GM21381 (cell line): ENCODE measurements around the gene SMARCA2.

Experiments used
- ATAC-seq: cut with Tn5 transposase; IDR thresholded peaks from one replicate; pipeline ENCODE4 v1.9.1; 2021; ENCODE audit warnings: mild to moderate bottlenecking, moderate library complexity; ENCODE audit not compliant: unreplicated experiment

Gene SMARCA2

DNA sequence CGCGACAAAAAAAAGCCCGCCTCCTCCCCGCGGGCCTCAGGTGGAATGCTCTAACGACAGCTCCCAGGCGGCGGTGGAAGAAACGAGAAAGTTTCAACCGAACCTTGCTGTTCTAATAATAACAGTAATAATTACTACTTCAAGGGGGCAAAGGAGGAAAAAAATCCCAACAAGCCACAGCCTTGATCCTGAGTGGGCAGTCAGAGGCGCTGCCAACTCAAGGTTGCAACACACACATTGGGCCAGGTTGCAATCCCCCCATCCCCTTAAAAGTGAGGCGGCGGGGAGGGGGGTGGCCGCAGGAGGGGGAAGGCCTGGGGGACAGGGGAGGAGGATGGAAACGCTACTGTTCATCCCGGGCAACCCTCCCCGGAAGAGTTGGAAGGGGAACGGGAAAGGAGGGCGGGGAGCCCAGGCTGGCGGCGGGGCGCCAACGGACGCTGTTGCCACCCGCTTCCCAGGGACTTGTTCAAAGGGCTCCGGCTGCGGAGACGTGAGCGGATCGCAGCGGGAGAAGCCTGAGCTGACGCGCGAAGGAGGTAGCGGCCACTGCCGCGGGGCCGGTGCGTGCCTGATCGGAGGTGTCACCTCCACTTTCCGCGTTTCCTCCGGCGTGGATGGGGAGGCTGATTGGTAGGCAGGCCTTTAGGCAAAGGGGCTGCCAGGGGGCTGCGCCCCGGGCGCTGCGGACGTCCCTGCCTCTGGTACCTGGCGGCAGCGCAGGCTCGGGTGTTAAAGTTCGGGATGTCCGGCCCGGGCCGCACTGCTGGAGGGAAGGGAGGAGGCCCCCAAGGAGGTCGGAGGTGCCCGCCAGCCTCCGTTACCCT, 647 bp downstream of the SMARCA2 start:
- ATAC-seq = no peak

DNA sequence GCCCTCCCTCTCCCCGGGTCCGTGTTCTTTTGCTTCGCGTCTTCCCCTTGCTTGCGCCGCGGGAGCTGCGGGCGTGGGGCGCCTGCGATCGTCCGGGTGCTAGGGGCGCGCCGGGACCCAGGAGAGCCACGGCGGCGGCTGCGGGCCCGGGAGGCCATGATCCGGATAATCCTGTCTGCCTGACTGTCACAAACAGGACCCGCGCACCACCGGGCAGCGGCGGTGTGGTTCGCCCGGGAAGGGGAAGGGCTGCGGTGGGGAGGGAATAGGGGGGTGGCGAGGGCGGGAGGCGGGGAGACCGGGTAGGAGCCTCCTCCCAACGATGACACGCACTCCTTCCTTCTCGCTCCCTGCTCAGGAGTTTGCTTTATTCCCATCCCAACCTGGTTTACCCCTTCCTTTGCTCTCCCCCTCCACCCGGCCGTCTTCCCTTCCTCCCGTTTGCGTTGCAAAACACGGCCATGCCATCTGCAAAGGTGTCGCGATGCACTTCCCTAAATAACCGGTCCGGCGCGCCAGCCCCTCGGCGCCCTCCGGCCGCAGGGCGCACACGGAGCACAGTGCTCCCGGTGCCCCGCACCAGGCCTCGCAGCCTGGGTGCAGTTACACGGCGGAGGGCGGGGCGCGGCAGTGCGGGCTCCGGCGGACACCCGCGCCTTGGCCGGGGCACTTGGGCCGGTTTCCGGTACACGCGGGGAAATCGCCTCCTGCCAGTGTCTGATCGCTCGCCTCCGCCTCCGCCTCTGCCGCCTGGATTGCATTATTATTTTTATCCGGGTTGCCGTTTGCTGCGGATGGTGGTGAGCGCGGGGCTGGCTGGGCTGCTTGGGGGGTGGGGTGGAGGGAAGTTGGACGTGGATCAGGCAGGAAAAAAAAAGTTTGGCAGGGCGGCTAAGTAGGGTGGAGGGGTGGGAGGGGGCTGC, 1.5 kb downstream of the SMARCA2 start:
- no peak for ATAC-seq

DNA sequence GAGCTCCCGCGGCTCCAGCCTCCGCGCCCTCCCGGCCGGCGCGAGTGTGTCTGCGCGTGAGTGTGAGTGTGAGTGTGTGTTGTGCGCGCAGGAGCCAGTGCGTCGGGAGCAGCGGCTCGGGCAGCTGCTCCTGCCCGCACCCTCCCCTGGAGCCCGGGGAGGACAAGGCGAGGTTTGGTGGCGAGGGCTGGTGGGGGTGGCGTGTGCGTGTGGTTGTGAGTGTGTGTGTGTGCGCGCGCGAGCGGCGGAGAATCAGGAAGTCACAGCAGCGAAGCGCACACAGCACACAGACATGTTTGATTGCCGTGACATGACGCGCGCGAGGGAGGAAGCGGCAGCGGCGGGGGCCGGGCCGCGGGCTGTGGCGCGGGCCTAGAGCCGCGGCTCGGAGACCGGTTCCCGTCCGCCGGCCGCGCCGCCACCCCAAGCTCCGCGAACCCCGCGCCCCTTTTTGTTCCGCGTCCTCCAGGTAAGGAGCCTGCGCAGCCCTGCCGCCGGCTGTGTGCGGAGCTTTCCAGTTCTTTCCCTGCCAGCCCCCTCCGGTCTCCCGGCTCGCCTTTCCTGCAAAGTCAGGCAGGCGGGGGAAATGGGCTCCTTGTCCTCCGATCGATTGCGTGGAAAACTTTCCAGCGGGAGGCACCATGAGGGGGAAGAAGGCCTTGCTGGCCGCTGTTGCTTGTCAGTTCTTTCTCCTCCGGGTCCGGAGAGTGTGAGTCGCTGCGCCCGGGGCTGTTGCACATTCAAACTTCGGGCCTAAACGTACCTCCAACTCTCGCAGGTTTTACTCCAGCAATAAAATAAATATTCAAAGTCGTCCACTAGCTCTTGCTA, 2.4 kb downstream of the SMARCA2 start:
- ATAC-seq = peak; percentile 28

DNA sequence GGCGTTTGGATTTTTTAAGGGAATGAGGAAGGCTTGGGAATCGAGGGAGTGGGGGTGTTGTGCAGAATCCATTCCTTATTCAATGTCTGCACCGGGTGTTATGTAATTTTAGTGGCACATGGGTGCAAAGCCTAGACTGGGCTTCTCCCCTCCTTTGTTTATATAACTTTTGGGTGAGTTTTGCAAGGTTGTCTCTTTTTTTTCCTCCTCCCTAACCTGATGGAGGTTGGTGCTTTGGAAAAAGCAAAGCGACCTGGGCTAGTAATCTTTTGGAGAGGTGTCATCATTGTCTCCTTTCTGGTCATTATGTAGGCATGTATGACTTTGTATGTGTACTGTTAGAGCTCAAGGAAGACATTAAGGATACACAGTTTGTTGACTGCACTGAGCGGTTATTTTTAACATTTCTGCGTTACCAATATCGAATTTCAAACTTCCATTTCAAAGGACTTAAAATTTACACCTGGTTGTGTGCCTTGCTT, 3.1 kb downstream of the SMARCA2 start:
- no peak for ATAC-seq

DNA sequence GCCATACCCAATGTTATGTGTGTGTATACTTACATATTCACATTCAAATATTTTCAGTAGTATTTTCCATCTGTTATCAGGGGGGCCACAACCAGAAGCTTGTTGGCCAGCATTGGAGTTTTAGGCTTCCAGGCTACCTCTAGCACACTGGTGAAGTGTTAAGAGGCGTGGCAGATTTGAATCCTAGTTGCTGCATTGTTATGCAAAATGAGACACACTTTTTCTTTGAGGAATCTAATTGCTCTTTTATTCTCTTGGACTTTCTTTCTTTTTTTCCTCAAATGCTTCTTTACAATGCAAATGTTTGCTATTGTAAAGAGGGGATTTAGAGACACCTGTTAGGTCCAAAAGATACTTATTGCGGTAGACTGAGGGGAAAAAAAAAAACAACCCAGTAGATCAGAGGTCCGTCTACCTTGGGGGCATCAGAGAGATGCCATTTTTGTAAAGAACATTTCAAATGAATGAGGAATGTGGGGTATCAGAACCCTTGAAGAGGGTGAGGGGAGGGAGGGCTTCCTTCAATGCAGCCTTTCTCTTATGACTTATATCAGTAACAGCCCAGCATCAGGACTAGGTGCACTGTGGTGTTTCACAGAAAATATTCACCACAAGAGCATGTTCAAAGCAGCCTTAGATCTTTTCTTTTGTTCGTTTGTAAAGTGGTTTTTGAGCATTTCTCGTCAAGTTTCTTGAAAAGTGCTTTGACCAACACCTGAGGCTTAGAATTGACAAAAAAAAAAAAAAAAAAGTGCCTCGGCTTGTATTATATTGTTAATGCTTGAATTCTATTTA, 3.8 kb downstream of the SMARCA2 start:
- ATAC-seq = no peak

DNA sequence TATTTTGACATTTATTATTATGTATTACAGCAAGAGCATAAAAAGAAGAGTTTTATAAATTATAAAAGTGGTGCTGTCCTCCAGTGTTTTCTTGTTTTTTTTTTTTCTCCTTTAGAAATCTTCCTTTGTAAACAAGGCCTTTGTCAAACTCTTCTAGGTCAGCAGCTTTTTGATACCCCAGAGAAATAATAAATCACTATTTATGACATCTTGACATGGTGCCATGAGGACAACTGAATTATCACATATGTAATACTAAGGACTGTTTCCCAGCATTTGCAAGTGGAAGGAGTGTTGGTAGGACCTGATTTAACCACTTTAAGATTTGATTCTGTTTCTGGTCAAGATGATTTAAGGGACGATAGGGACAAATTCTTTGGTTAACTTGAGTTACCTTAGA, 4.6 kb downstream of the SMARCA2 start:
- no peak for ATAC-seq

DNA sequence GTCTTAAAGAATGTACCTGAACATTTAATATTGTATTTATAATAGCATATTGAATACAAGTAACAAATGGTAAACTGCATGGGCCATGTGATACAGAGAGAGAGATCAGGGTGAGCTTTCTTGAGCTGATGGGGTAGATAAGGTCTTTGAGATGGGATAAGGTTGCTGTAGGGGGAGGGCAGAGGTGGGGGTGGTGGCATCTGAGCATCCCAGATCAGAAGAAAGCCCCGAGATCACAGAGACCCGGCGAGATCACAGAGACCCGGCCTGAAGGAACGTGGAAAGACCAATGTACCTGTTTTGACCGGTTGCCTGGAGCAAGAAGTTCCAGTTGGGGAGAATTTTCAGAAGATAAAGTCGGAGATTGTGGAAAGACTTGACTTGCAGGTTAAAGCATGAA, 6.6 kb downstream of the SMARCA2 start:
- no peak for ATAC-seq

DNA sequence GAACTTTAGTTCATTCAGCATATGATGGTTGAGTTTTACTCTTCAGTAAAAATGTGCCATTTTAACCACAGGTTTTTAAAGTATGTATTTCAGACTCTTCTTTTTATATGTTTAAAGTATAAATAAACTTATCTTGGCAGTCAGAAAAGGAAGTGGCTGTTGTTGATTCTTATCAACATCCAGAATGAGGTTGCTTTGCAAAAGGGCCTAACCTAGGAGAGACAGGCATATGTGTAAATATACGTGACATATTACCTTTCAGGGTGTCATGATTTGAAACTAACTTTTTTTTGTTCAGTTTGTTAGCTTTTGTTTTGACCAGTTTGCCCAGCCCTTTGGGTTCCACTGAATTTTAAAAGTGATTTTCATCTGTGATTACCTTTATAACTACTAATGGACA, 7.4 kb downstream of the SMARCA2 start:
- ATAC-seq = no peak

DNA sequence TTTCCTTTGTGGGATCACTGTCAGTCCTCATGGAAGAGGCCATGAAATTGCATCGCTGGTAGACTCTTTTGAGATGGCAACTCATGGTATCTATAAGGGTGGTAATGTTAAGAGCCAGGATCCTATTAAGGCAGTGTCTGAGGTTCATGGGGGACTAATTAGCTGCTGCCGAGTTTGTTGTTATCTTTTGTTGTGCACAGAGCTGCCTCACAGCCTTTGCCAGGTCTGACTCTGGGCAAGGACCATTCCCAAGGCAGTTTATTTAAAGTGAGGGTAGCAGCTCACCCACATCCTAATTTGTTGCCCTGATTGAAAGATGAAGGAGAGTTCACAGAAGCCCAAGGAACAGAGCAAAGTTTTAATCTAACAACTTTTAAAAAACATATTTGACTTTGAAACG, 7.9 kb downstream of the SMARCA2 start:
- no peak for ATAC-seq

DNA sequence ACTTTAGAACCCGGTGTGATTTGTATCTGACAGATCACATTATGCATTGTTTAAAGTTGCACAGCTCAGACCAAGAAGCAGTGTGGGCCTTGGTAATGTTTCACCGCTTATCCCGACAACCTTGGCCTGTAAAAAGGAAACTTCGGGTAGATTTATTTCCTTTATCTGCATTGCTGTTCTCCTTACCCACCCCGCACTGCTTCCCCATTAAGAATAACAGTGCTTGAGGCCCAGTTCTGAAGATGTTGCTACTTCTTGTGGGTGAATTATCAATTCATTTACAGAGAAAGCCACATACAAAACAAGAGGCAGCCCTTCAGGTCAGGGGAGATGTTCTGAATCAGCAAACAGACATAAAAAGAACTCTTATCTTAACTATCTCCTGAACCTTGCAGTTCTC, 8.4 kb downstream of the SMARCA2 start:
- peak; percentile 58 for ATAC-seq

DNA sequence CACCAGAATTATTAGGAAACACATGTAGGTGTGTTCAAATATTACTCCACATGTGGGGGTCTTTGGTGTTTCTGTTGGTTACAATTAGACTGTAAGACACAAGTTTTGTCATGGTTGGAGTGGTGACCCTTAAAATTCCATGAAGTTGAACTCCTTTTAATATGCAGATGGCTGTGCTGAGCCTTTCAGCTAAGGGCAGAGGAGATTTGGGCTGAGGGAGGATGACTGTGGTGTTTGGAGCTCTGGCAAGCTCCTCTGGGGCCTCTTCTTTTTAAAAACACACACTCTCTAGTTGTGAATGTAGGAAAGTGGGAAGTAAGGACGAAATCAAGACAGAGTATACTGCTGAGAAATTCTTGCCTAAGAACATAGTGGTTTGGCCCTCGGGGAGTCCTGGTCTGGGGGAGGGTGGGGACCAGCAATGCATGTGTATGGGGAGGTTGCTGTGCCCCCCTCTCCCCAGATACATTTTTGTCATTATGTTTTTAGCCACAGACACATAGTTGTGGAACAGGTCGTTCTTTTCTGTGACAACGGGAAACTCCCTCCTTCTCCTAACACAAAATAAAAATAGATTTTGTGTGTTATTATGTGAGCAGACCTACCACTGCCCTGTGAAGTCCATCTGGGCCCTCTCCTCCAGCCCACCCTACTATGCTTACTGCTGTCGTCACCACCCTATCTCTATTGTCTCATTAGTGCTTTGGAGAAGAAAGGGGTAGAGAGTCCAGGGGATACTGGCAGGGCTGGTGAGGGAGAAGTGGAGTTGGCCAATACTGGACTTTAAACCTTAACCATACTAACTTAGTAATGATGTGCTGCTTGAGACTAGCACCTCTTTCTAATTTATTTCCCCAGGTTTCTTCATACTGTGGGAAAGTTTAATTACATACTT, 10.0 kb downstream of the SMARCA2 start:
- no peak for ATAC-seq

DNA sequence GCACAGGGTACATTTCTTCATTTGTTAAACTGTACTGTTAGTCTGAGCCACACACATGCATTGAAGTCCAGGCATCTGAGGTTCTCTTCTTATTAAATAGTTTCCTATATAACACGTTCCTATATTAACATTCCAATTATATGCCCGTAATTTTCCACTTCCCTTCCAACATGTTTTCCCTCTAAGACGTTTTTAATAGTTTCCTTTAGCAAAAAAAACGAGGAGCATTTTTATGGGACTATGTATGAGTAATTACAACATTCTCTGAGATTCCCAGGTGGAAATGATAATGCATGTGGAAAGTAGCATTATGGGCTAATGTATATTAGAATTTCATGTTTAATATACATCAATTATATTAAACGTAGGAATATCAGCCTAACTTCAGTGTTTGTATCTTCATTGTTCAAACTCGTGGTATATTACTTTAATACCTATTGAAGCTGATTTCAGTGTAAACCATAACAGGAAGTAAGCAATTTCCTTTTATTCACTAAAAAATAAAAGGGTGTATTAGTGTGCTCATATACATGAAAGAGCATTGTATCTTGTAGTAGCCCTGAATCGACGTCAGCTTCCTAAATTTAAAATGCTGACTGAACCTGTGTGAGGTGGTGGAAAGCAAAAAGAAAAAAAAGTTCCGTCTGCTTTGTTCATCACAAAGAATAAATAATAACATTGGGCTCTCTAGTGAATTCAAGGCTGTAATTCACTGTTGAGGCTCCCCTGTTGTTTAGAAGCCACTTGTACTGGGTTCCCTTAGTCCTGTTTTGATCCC, 11.3 kb downstream of the SMARCA2 start:
- no peak for ATAC-seq

DNA sequence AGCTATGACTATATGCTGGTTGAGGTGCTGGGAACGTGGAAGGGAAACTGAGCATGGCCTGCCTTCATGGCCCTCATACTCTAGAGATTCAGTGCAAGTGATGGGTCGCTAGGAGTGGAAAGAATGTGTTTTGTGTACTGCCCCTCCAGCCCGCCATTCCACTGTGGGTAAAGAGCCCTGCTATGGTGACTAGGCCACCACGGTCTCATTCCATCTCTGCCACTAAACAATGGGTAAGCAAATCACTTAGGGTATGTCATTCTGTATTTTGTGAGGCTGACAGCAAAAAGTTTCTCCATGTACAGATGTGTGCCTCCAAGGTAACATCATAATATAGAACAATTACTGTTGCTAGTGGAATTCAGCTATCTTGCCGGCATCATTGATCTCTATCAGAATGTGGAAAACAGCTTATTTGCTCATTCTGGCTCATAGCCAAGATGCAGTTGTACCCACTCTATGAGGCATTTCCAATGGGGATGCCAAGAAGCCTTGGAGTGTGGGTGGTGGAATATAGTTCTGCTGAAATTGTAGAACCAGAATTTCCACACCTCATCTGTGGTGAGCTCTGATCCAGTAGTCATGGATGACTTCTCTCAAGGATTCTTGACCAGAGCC, 12.5 kb downstream of the SMARCA2 start:
- ATAC-seq = no peak

DNA sequence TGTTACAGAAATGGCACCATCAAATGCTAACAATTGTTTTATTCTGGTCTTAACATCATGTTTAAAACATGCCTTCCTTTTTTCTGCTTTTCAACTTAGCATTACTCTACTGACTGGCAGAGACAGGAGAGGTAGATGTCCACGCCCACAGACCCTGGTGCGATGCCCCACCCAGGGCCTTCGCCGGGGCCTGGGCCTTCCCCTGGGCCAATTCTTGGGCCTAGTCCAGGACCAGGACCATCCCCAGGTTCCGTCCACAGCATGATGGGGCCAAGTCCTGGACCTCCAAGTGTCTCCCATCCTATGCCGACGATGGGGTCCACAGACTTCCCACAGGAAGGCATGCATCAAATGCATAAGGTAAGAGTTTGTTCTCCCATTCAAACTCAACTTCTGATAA, 13.7 kb downstream of the SMARCA2 start:
- ATAC-seq = no peak

DNA sequence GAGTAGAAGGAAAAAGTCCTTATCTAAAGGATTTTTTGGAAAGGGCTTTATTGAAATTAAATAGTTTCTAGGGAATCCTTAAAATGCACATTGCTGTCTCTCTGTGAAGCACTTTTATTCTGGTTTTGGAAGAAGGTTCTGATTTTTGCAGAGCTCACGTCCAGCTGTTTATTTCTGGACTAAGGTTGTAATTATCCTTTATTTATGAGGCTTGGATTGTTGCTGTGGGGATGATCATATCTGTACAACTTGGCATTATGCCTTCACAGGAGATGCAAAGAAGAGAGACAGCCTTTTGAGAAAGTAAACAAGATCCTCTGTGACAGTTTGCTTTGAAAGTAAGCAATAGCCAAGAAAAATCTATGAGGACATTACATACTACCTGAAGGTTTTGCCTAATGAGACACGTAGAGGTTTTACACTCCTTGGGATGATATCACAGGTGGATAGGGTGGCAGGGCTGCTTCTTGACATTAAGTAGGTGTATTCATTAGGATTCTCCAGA, 14.6 kb downstream of the SMARCA2 start:
- no peak for ATAC-seq

DNA sequence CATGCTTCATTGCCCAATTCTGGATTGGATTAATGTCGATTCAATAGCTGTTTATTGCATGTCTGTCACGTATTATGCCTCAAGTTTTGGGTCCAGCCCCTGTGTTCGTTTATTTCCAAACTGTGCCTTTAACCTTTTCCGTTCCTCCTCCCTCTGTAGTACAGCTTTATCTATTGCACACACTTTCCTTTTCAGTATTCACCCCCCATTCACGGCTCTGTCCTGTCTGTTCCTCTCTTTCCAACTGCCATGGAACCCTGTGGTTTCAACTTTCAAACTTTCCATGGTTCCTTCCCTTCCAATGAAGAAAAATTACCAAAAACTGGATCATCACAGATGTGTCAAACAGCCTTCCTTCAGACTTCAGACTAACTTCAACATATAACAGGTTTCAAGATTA, 17.1 kb downstream of the SMARCA2 start:
- no peak for ATAC-seq

DNA sequence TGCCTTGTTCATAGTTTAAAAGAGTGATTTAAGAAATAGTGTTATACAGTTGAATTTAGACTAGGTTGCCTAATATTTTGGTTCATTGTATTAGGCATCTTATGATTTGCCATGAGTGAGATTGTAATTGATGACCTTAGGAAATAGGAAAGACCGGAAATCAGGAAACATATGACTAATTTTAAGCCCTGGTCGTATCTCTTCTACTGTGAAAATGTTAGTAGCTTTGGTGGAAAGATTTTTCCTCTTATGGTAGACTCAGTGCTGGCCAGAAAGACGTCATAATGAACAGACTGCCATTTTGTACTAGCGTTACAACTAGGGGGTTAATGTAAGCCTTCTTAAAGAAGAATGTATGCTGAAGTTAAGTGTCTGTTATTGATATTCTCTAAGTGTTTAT, 21.7 kb downstream of the SMARCA2 start:
- no peak for ATAC-seq
